ENCODE data around the gene SLC7A1. TPM values are rescaled to one million over a fixed set of nuclear protein-coding genes. Genes with fewer than 3 reads are reported as not detected.

The SLC7A1 gene
- total RNA-seq, 1 donor from 2014 or later, result 25.3 TPM

DNA sequence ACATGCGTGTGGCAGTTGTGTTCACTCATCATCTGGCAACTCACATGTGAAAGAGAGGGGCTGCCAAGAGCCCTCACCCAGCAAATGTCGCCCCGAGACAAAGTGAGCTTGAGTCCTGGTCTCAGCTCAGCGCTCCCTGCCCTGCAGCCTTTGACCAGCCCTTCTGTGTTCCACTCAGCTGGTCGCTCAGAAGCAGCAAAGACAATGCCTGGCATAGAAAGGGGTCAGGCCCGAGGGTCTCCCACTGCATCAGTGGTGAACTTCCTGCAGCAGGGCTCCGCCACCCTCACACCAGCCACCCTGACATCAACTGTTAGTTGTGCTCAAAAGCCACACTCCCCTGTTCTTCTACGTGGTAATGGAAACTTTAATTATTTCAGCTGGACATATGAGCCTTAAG lies 68.0 kb downstream of the SLC7A1 start:
- DNase-seq, result no peak

- DNase-seq, result no peak
Observed at GRCh38 chr13:29526741-29527140, 68.7 kb downstream of the SLC7A1 start.

DNA sequence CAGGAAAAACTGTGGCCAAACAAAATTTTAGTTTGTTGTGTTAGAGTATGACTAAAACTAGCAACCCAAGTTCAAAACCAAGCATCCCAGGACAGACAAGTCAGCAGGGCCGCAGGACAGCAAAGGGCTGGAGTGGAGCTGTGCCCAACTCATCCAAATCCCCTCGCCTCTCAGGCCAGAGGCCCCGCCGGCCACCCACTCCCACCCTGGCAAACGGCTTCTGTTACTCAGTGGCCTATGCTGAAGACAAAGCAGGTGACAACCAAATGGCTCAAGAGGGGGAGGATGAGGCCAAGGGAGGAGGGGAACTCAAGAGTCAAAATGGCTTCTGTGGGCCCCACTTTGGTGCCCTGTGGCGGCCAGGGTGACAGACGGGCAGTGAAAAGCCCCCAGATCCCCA lies 69.7 kb downstream of the SLC7A1 start:
- DNase-seq, result no peak

DNA sequence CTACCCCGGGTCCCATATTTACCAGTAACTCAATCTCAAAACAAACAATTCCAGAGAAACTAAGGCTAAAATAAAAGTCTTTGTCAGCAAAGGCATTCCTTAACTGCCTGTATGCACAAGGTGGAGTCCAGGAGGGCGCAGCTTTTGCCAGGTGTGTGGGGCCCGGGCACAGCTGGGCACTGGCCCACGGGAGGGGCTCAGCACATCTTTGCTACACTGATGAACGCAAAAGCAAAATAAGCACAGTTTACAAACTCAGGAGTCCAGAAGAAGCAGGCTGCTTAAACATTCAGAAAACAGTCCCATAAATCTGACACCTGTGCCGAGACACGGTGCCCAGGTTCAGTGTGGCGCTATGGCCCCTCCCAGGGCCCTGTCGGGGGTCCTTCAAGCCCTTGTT lies 70.8 kb downstream of the SLC7A1 start:
- no peak for DNase-seq

GRCh38 chr13:29524176-29524575 lies 71.3 kb downstream of the SLC7A1 start:
- no peak for DNase-seq

DNA sequence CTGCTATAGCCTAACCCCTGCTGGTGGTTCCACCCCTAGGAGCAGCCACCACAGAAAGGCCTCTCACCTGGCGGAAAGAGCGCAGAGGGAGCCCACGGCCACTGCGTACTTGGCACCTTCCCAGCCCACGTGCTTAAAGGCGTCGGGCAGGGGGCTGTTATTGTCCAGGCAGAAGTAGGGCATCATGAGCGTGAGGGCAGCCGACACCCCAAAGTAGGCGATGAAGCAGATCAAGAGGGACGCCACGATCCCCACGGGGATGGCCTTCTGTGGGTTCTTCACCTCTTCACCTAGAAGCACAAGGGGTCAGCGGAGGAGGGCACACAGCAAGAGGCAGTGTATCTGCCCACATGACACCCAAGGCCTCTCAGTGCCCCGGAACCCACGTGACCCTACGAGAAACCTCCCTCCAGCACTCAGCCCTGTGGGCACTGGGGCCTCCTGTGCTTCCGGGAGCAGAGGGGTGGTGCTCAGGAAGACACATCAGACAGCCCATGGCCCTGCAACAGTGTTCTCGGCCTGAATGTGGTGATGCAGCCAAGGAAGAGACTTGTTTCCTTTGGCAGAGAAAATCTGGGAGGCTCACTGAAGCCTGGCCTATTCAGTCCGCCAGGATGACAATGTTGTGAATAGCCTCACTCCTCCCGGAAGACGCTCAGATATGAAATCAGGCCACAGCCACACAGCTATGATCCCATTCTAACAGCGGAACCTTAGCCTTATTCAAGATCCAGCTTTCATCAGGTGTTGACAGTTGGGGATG lies 72.1 kb downstream of the SLC7A1 start:
- DNase-seq, result no peak

DNA sequence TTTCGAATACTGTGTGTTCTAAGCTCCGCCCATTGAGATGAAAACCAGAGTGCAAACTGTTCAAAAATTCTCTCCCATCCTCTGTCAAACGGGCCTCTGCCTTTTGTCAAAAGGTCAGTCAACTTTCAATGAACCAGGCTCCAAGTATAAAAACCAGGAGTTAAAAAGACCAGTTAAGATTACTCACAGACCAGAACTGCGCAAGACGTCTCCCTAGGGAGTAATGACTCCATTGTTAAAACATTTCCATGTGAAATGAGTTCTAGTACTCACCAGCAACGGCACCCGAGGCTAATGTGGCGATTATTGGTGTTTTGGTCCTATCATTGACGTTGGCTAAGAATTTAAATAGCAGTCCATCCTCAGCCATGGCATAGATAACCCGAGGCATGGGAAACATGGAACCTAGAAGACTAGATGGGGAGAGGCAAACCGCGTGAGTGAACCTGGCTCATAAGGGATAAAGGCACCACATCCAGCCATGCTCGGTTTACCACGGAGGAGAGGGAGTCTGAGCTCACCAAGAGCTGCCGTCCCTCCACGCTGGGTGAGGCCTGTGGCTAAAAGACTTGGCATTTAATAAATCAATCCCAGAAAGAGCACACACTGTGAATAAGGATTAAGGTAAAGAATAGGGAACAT lies 73.3 kb downstream of the SLC7A1 start:
- no peak for DNase-seq

DNA sequence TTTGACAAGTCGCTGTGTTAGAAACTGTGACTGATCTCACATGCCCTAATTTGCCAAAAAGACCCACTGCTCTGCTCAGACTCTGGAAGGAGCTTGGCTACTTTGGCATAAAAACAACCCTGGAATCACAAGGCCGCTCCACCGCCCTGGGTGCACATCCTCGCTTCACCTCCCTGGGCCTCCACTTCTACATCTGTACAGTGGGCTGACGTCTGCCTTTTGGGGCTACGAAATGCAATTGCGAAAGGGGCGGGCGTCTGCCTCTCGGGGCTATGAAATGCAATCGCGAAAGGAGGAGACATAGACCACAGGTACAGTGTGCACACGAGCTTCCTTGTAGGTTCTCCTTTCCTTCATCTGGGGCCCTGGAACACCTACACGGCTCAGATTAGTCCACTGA lies 74.2 kb downstream of the SLC7A1 start:
- DNase-seq, result no peak

DNA sequence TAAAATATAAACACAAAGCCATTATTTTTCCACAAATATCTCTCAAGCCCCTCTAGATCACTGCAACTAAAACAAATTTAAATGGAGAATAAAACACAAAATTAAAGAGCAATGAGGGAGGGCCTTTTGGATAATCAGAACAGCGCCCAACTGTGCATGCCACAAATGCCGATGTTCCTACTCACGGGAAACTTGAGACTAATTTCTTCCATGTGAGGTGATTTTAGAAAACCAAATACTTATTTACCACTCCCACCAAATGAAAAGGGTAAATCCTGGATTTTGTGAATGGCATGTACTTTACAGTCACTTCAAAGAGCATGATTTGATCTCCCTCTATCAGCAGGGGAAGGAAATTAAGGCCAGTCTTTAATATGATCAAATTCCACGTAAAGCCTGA lies 74.8 kb downstream of the SLC7A1 start:
- DNase-seq, result no peak

- DNase-seq, result no peak
Observed at GRCh38 chr13:29519921-29520320, 75.6 kb downstream of the SLC7A1 start.

DNA sequence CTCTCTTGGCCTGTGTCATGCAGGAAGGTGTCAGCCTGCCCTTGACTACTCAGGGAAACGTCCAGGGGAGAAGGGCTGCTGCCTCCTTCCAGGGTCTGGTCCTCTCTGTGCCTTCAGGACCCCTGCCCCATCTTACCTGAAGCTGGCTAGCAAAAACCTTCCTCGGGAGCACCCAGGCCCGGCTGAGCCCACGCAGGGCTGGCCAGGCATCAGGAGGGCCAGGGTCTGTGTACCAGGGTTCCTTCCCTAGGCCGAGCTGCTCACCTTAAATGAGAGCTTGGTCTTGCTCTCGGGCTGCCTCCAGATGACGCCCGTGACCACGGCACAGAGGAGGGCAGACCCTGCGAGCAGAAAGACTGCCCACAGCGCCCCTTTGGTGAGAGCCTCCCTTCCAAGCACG lies 78.6 kb downstream of the SLC7A1 start:
- no peak for DNase-seq

- DNase-seq, result no peak
Observed at GRCh38 chr13:29516012-29516411, 79.5 kb downstream of the SLC7A1 start.

- DNase-seq, result no peak
Observed at GRCh38 chr13:29515372-29515771, 80.1 kb downstream of the SLC7A1 start.

DNA sequence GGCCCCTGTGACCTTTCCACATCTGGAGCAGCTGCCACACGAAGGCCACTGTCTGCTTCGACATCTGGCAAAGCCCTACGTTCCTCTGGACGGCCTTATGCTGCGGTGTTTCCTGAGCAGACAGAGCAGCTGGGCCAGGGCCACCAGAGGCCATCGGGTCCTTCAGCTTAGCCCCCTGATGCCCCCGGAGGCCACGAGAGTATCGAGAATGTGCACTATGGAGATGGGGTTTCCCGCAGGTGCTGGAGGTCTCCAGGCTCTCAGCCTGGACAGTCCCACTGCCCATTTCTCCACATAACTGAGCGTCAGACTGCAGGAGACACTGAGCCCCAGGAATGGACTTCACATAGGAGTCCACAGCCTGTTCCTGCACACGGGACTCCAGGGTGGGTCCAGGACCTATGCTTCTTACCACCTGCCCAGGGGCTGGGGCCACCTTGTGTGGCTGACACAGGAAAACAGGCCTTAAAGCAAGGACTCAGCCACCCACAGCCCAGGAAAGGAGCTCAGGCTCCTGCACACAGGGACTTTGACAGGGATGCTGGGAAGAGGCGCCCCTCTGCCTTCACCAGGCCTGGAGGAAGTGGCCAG lies 80.7 kb downstream of the SLC7A1 start:
- DNase-seq, result no peak

DNA sequence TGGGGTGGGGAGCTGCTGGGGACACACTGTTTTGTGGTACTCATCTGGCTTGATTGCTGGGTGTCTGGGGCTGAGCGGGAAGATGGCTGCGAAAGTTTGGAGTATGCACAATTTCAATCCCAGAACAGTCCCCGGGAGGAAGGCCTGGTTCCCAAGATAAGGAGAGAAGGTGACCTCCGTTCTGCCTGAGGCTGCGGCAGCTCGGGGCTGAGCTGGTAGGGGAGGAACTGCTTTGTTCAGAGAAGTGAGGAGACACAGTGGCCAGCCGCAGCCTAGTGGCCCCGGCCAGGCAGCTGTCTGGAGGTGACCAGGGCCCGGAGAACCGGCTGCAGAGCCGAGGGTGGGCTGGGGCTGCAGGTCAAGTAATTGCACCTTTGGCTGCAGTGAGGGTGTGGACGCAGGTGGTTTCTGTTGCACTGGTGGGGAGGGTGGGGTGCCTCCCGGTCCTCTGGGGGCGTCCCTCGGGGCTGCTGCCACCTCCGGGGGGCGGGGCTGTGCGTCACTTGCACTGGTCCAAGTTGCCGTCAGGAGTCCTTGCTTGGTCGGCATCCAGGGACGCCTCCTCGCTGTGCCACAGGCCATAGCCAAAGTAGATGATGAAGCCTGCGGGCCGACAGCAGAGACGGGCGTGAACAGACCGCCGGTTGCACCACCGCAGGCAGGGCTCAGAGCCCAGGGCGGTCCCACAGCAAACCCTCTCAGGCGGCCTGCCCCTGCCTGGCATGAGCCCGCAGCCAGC lies 81.3 kb downstream of the SLC7A1 start:
- DNase-seq, result no peak

GRCh38 chr13:29513002-29513980 lies 82.2 kb downstream of the SLC7A1 start:
- DNase-seq, result peak; percentile 8

DNA sequence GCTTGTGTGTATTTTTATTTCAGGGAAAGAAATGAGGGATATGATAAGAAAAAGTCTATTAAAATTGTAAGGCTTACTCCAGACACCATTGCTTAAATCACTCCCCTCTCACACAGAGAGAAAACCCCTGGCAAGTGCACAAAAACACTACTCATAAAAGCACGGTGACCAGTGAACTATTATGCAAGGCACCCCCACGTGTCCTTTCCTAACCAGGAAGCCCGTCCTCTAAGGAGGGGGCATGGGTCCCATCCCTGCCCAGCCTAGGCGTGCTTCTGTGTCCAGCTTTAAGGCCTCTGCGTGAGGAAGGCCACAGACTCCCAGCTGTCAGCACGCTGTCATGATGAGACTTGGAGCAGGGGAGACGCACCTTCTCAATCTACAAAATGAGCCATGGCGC lies 83.5 kb downstream of the SLC7A1 start:
- DNase-seq, result no peak

DNA sequence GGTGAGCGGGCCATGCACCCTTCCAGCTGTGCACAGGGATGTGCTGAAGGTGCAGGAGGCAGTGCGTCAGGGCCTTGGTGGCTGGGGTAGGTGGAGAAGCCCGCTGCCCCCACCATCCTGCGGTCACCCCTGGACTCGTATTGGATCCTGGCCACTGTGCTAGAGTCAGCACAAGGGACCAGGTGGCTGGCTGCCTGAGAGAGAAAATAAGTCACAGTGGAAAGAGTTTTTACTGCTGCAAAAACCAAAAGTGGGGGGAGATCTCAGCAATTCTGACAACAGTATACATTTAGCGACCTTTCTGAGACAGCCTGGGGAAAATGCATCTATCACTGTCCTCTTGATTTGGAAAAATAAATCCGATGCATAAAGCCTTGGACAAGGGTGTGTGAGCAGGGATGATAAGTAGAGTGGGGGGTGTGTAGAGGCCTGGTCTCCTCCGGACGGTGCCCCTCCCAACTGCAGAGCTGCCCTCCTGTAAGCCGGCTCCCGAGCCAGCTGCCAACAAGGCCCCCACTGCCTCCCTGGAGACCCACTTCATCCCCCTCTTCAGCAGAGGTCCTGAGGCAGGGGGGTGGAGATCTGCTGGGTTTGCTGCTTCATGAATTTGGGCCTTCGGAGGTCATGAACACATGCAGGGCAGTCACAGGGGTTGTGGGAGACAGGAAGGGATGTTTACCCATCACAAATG lies 84.2 kb downstream of the SLC7A1 start:
- no peak for DNase-seq

DNA sequence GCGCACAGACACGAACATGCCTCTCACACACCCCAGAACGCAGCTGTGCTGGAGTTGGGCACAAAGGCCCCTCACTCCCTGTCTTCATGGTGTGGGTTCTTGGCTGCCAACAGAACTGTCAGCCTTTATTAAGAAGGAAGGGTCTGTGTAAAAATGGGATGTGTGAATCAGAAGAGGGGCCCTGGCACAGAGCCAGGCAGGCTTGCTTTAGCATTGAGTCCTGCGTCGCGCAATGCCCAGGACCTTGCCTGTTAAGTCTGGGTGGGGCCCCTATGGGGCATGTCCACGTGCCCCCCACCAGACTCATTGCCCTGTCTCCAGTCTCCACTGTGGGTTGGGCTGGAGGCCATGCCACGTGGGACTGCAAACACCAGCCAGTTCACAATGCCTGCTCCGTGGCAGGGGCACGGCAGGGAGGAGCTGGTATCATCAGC lies 84.8 kb downstream of the SLC7A1 start:
- no peak for DNase-seq

DNA sequence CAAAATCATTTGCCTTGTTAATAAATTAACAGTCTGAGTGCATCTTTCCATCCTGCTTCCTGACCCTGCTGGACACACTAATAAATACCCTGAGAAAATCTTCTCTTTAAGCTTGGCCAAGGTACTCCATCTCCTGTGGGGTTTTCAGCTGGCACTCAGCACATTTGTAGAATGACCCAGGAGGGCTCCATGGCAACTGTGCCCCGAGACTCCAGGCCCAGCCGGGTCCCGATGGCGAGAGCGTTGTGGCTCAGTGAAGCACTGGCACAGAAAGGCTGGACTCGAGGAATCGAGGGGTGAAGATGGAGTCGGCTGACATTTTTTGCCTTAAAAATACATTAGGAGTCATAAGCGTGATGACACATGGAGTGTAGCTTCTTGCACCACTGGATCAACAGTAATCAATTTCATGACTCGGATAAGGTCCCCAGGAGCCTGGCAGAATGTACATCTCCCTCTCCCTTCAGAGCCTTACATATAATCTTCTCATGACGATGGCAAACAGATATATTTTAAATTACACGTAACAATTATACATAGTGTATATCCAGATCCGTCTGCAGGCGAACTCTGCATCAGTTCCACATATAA lies 85.4 kb downstream of the SLC7A1 start:
- DNase-seq, result no peak

- no peak for DNase-seq
Observed at GRCh38 chr13:29508876-29509252, 86.6 kb downstream of the SLC7A1 start.

All from occipital lobe (tissue), 2 donors.